OCI-LY3 (cell line): ENCODE data around the gene MRPL55.

Experiments used
- H2AFZ ChIP-seq: fragments of 200-600, 300-600 bp; shearing (Covaris generic); 2 replicates; pipeline ENCODE4 v1.6.0; 2014; ENCODE audit warnings: antibody characterized with exemption, low read depth, low read length
- H3K27ac ChIP-seq: fragments of 200-600, 300-600 bp; sonication (generic); 2 replicates; pipeline ENCODE4 v1.5.1; 2014; ENCODE audit warnings: mild to moderate bottlenecking, low read length, moderate library complexity, mixed read lengths
- H3K27me3 ChIP-seq: fragments of 200-600, 300-600 bp; sonication (generic); 2 replicates; pipeline ENCODE4 v1.6.1; 2014; ENCODE audit warnings: low read depth, low read length, mixed read lengths
- H3K36me3 ChIP-seq: fragments of 200-600, 300-600 bp; sonication (generic); replicated peaks from 2 replicates; pipeline ENCODE3; 2014; ENCODE audit warnings: low read depth, low read length, mixed read lengths
- H3K4me1 ChIP-seq: fragments of 300-600, 200-600 bp; sonication (generic); 2 replicates; pipeline ENCODE4 v1.6.1; 2014; ENCODE audit warnings: low read length, mixed read lengths
- H3K4me2 ChIP-seq: fragments of 200-600, 300-600 bp; sonication (generic); 2 replicates; pipeline ENCODE4 v1.6.1; 2014; ENCODE audit warnings: low read length, mixed read lengths
- H3K4me3 ChIP-seq: fragments of 300-600, 200-600 bp; sonication (generic); 2 replicates; pipeline ENCODE4 v1.5.1; 2014; ENCODE audit warnings: antibody characterized with exemption, mild to moderate bottlenecking, low read length, moderate library complexity
- H3K79me2 ChIP-seq: fragments of 300-600, 200-600 bp; shearing (Covaris generic); 2 replicates; pipeline ENCODE4 v1.6.1; 2014; ENCODE audit warnings: mild to moderate bottlenecking, low read length, mixed read lengths
- H3K9ac ChIP-seq: fragments of 300-600, 200-600 bp; shearing (Covaris generic); 2 replicates; pipeline ENCODE4 v1.6.0; 2014; ENCODE audit warnings: mild to moderate bottlenecking, low read length, moderate library complexity
- H3K9me3 ChIP-seq: fragments of 200-600, 300-600 bp; shearing (Covaris generic); 2 replicates; pipeline ENCODE4 v1.6.1; 2014; ENCODE audit warnings: low read length, mixed read lengths; ENCODE audit not compliant: insufficient read depth
- H4K20me1 ChIP-seq: fragments of 200-600, 300-600 bp; sonication (generic); 2 replicates; pipeline ENCODE4 v1.6.1; 2016; ENCODE audit warnings: low read length, mixed read lengths; ENCODE audit not compliant: insufficient read depth
- EZH2phosphoT487 ChIP-seq: fragments of 200-600 bp; shearing (Covaris generic); IDR thresholded peaks from 2 replicates; pipeline ENCODE4 v1.6.1; 2018; ENCODE audit warnings: antibody characterized with exemption, mixed run types, low read depth
- TF ChIP-seq, protein P1 (sequence below): fragments of 200-600, 300-600 bp; sonication (generic); IDR thresholded peaks from 2 replicates; pipeline ENCODE4 v1.5.1; 2014; ENCODE audit warnings: antibody characterized with exemption, low read length, low read depth

The MRPL55 gene

DNA sequence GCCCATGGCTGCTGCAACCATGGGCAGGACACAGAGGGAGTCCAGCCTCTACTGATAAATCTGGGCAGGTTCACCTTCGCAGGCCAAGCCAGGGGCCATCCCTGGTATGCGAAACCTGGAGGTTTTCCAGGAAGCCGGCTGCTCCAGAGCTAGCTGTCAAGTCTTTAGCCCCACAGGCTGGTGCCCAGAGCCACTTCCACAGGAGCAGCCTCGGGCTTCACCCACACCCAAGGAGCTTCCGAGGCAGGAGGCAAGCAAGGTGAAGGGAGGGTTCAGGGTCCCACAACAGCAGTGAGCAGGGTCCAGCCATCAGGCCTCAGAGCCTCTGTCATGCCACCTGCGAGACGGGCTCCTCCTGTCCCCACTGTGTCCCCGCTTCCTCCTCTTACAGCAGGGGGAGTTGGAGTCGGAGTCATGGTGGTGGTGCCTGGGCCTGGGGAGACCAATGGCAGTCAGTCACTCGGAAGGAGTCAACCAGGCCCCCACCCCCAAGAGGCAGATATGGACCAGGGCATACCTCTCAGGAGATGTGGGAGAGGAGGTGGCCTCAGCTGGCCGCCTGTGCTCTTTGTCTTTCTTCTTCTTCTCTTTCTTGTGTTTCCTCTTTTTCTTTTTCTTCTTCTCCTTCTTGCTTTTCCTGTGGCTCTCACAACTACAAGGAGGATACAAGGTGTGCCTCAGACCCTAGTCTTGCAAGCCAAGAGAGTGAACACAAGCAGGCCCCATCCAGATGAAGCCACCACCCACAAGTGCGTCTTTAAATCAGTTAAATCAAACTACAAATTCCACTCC lies 8.1 kb downstream of the MRPL55 start:
- Histone ChIP-seq H3K4me1 (peaks cover 17% of the 10 kb centered on the region), H3K4me2 (peak overlapping the region; percentile 80), H3K9ac (0 out of 2 replicates have a peak overlapping the region, but pooled peaks have one; percentile 80), H2AFZ (no peak overlapping the region), H3K79me2 (peaks cover 62% of the 10 kb centered on the region), H3K9me3 (no peaks in the 10 kb centered on the region), H4K20me1 (peaks cover 50% of the 10 kb centered on the region), H3K27me3 (no peaks in the 10 kb centered on the region), H3K36me3 (peaks cover 45% of the 10 kb centered on the region), H3K4me3 (peak overlapping the region; percentile 87), H3K27ac (peak overlapping the region; percentile 0; the same call in 1 of the 2 replicates)
- no peak for TF ChIP-seq EZH2phosphoT487
- TF ChIP-seq, protein P1, sequence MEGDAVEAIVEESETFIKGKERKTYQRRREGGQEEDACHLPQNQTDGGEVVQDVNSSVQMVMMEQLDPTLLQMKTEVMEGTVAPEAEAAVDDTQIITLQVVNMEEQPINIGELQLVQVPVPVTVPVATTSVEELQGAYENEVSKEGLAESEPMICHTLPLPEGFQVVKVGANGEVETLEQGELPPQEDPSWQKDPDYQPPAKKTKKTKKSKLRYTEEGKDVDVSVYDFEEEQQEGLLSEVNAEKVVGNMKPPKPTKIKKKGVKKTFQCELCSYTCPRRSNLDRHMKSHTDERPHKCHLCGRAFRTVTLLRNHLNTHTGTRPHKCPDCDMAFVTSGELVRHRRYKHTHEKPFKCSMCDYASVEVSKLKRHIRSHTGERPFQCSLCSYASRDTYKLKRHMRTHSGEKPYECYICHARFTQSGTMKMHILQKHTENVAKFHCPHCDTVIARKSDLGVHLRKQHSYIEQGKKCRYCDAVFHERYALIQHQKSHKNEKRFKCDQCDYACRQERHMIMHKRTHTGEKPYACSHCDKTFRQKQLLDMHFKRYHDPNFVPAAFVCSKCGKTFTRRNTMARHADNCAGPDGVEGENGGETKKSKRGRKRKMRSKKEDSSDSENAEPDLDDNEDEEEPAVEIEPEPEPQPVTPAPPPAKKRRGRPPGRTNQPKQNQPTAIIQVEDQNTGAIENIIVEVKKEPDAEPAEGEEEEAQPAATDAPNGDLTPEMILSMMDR, result no peak

DNA sequence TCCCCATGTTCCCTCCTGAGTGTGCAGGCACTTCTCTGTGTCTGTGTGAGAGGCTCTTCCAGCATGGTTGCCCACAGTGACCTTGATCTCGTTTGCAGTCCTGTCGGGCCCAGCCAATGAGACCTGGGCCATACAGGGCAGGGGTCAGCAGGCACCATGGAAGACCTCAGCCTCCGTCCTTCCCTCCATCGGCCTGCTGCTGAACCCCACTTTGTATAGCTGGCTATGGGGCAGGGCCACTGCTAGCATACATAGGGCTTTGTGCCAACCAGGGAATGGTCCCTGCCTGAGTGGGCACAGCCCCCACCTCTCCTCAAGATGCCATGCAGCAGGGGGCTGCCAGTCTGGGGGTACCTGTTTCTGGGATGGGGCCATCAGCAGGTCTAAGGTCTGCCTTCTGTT lies 9.8 kb downstream of the MRPL55 start:
- Histone ChIP-seq H3K27ac (no peak overlapping the region), H3K9ac (no peak overlapping the region), H4K20me1 (peaks cover 66% of the 10 kb centered on the region), H3K9me3 (peaks cover 5% of the 10 kb centered on the region; the same call in 1 of the 2 replicates), H3K4me3 (no peak overlapping the region), H3K4me1 (peaks cover 14% of the 10 kb centered on the region), H2AFZ (no peak overlapping the region), H3K79me2 (peaks cover 79% of the 10 kb centered on the region), H3K27me3 (no peaks in the 10 kb centered on the region), H3K4me2 (no peak overlapping the region), H3K36me3 (peaks cover 52% of the 10 kb centered on the region)
- TF ChIP-seq EZH2phosphoT487, result no peak
- TF ChIP-seq, protein P1, result no peak

DNA sequence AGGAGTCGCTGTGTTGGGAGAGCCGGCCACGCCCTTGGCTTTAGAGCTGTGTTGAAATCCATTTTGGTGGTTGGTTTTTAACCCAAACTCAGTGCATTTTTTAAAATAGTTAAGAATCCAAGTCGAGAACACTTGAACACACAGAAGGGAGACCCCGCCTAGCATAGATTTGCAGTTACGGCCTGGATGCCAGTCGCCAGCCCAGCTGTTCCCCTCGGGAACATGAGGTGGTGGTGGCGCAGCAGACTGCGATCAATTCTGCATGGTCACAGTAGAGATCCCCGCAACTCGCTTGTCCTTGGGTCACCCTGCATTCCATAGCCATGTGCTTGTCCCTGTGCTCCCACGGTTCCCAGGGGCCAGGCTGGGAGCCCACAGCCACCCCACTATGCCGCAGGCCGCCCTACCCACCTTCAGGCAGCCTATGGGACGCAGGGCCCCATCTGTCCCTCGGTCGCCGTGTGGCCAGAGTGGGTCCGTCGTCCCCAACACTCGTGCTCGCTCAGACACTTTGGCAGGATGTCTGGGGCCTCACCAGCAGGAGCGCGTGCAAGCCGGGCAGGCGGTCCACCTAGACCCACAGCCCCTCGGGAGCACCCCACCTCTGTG lies 10.7 kb downstream of the MRPL55 start:
- H3K36me3 ChIP-seq, result peaks cover 55% of the 10 kb centered on the region

More for the DNA sequence above, 10.7 kb downstream of the MRPL55 start:
- TF ChIP-seq, protein P1, result no peak
- no peak for TF ChIP-seq EZH2phosphoT487
- H3K79me2 ChIP-seq, result peaks cover 83% of the 10 kb centered on the region
- no peak overlapping the region for H3K4me3 ChIP-seq
- peaks cover 10% of the 10 kb centered on the region; the same call in 1 of the 2 replicates for H3K9me3 ChIP-seq
- peaks cover 7% of the 10 kb centered on the region for H3K4me1 ChIP-seq
- peaks cover 75% of the 10 kb centered on the region for H4K20me1 ChIP-seq
- H3K4me2 ChIP-seq, result no peak overlapping the region
- H3K9ac ChIP-seq, result no peak overlapping the region
- no peak overlapping the region for H2AFZ ChIP-seq
- no peaks in the 10 kb centered on the region for H3K27me3 ChIP-seq
- no peak overlapping the region for H3K27ac ChIP-seq
